ENCODE measurements around the gene SLC12A7.

DNA sequence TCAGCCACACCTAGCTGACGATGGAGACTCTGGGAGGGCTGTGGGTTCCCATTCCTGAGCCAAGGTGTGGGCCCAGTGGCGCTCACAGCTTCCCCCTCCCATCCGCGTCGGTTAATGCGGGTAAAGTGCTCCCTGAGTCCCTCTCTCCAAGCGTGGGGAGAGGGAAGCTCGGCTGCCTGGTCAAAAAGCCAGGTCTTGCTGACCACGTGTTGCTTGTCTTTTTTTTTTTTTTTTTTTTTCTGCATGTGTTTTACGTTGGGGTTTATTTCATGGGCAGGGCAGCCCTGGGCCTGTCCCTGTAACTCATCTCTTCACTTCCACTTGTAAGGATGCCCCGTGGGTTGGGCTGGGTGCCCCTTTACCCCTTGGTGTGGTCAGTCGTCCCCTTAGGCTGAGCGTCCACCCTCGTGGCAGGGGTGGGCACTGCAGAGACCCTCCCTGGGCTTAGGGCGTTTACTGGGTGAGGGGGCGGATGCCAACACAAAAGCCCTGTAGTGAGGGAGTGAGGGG, 91.4 kb downstream of the SLC12A7 start:
- TF ChIP-seq, protein P1, sequence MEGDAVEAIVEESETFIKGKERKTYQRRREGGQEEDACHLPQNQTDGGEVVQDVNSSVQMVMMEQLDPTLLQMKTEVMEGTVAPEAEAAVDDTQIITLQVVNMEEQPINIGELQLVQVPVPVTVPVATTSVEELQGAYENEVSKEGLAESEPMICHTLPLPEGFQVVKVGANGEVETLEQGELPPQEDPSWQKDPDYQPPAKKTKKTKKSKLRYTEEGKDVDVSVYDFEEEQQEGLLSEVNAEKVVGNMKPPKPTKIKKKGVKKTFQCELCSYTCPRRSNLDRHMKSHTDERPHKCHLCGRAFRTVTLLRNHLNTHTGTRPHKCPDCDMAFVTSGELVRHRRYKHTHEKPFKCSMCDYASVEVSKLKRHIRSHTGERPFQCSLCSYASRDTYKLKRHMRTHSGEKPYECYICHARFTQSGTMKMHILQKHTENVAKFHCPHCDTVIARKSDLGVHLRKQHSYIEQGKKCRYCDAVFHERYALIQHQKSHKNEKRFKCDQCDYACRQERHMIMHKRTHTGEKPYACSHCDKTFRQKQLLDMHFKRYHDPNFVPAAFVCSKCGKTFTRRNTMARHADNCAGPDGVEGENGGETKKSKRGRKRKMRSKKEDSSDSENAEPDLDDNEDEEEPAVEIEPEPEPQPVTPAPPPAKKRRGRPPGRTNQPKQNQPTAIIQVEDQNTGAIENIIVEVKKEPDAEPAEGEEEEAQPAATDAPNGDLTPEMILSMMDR (conservative IDR thresholded peaks at IDR 0.05; ENCODE audit: low read length) = no peak
- no peak for TF ChIP-seq EZH2phosphoT487 (IDR thresholded peaks at IDR 0.05; ENCODE audit: borderline replicate concordance)

Data from Loucy (cell line).